Esophagus squamous epithelium (tissue), 5 donors: ENCODE results near the gene DNAL4. TPM values are rescaled to one million over a fixed set of nuclear protein-coding genes. Genes with fewer than 3 reads are reported as not detected.

ENCODE experiments used
- DNase-seq: peaks from one replicate; lab custom pipeline; 2025; lab: John Stamatoyannopoulos, UW
- H3K27ac ChIP-seq, 4 donors: fragments of 200-600 bp; sonication (generic); one replicate each; pipeline ENCODE4 v1.5.1; 2016 to 2019; ENCODE audit warnings: mild to moderate bottlenecking in 1 of 4
- H3K27me3 ChIP-seq, 4 donors: fragments of 200-600 bp; sonication (generic); 1 replicate in 3 of 4; 2 replicates in 1 of 4; pipeline versions ENCODE4 v1.5.1 to v1.6.0; 2017 to 2021; ENCODE audit warnings: antibody characterized with exemption in 1 of 4
- H3K36me3 ChIP-seq, 3 donors: fragments of 200-600 bp; sonication (generic); one replicate each; pipeline ENCODE4 v1.5.1; 2016 to 2019
- H3K4me1 ChIP-seq, 3 donors: fragments of 200-600 bp; sonication (generic); one replicate each; pipeline ENCODE4 v1.5.1; 2017 to 2019
- H3K4me3 ChIP-seq, 4 donors: fragments of 200-600 bp; sonication (generic); 1 replicate in 3 of 4; 2 replicates in 1 of 4; pipeline ENCODE4 v1.5.1; 2016 to 2019; ENCODE audit warnings: mild to moderate bottlenecking in 2 of 4, moderate library complexity in 1 of 4
- H3K9me3 ChIP-seq, 3 donors: fragments of 200-600 bp; sonication (generic); one replicate each; pipeline ENCODE4 v1.5.1; 2016 to 2019
- POLR2A ChIP-seq, 4 donors: fragments of 450-650 bp; IDR thresholded peaks; one replicate each; pipeline ENCODE4 v1.6.1; 2017; ENCODE audit warnings: antibody characterized with exemption in 4 of 4, mild to moderate bottlenecking in 4 of 4, moderate library complexity in 3 of 4
- WGBS, 2 donors: methylation state at CpG; one replicate each; pipeline ENCODE4 v1.1.5; 2018; 5-methylcytosine and 5-hydroxymethylcytosine counted together
- intact Hi-C: fragments of 100-400 bp; cut with DNase I; formaldehyde crosslinking; loops from one replicate; pipeline ENCODE4 v1.15.0; 2022
- total RNA-seq, 4 donors: library from RNA; depleted of rRNA; stranded (reverse); fragments of >200 nt; gene quantifications; one replicate each; pipeline ENCODE4 v1.1.0, GENCODE V29; 2016
- TF ChIP-seq, protein P1 (sequence below), 6 experiments: fragments of 450-650 bp in 4 of 6; fragments of 200-600 bp in 2 of 6; sonication (generic) in 2 of 6; IDR thresholded peaks; one replicate each; pipeline ENCODE4 v1.5.1; 2016 to 2019; ENCODE audit warnings: antibody characterized with exemption in 6 of 6, mild to moderate bottlenecking in 4 of 6, moderate library complexity in 4 of 6
- donor health status: DM: yes; HTN: yes; CAD: no.

The DNAL4 gene
- total RNA-seq, 4 donors from 2014 or later, result 7.3 to 15.5 (median 13.7) TPM

GRCh38 chr22:38830845-38831108 lies 36.8 kb upstream of the DNAL4 start:
- TF ChIP-seq, protein P1, sequence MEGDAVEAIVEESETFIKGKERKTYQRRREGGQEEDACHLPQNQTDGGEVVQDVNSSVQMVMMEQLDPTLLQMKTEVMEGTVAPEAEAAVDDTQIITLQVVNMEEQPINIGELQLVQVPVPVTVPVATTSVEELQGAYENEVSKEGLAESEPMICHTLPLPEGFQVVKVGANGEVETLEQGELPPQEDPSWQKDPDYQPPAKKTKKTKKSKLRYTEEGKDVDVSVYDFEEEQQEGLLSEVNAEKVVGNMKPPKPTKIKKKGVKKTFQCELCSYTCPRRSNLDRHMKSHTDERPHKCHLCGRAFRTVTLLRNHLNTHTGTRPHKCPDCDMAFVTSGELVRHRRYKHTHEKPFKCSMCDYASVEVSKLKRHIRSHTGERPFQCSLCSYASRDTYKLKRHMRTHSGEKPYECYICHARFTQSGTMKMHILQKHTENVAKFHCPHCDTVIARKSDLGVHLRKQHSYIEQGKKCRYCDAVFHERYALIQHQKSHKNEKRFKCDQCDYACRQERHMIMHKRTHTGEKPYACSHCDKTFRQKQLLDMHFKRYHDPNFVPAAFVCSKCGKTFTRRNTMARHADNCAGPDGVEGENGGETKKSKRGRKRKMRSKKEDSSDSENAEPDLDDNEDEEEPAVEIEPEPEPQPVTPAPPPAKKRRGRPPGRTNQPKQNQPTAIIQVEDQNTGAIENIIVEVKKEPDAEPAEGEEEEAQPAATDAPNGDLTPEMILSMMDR (IDR thresholded peaks at IDR 0.05), result no peak
- TF ChIP-seq POLR2A (IDR thresholded peaks at IDR 0.05), result no peak
- Histone ChIP-seq H3K36me3 (no peaks in the 10 kb centered on the region), H3K4me1 (no peaks in the 10 kb centered on the region), H3K27ac (no peak overlapping the region), H3K4me3 (no peak overlapping the region), H3K27me3 (peaks cover 0 to 11% (median 0%) of the 10 kb centered on the region in 4 donors), H3K9me3 (no peaks in the 10 kb centered on the region)
- no peak for DNase-seq
- intact Hi-C loops, result no loop called here
- WGBS, 2 donors, result 53 to 62% methylated on average over 4 to 6 of the region's 7 CpGs

DNA sequence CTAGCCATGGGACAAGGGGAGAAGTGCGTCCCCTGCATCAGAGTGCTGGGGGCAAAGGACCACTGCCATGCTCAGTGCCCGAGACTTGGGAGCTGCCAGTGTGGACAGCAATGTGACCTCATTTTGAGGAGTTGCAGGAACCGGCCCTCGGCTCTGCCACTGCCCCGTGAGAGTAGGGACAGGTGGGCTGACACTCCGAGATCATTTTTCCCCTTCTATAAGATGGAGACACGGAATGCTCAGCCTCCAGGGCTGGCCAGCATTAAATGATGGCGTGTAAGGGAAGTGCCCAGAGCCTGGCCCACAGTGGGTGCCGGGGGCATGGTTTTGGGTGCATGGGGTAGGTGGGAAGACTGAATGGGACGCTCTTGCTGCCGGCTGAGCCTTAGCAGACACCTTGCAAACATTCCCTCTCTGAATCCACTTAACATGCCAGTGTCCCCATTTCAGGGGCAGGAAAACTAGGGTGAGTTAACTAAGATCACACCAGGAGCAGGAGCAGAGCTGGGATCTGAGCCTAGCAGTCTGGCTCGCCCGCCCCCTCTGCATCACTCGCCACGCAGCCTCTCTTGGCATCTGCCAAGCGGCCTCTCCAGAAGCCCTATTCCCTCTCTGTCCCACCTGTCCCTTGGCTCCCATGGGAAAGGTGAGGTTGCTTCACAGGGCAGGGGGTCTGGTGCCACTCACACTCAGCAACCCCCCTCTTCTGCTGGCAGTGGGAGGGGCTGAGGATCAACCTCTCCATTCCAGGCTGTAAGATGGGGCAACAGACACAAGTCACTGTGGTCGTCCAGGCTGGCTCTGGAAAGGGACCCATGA lies 36.3 kb upstream of the DNAL4 start:
- no peak for DNase-seq
- H3K27me3 ChIP-seq, result peaks cover 0 to 5% (median 0%) of the 10 kb centered on the region in 4 donors
- WGBS, 2 donors, result 71 to 87% methylated on average over 6 to 10 of the region's 17 CpGs
- intact Hi-C loops, result no loop called here
- TF ChIP-seq, protein P1 (IDR thresholded peaks at IDR 0.05), result no peak
- no peak for TF ChIP-seq POLR2A (IDR thresholded peaks at IDR 0.05)
- H3K9me3 ChIP-seq, result no peaks in the 10 kb centered on the region
- no peak overlapping the region for H3K4me3 ChIP-seq
- H3K27ac ChIP-seq, result no peak overlapping the region
- no peaks in the 10 kb centered on the region for H3K36me3 ChIP-seq
- H3K4me1 ChIP-seq, result no peaks in the 10 kb centered on the region

GRCh38 chr22:38829485-38829884 lies 35.5 kb upstream of the DNAL4 start:
- Histone ChIP-seq H3K4me1 (no peaks in the 10 kb centered on the region), H3K4me3 (no peak overlapping the region), H3K27ac (no peak overlapping the region), H3K36me3 (no peaks in the 10 kb centered on the region), H3K9me3 (no peaks in the 10 kb centered on the region), H3K27me3 (no peaks in the 10 kb centered on the region)
- 43 to 92% methylated on average over 1 to 2 of the region's 4 CpGs for WGBS, 2 donors
- DNase-seq, result no peak
- intact Hi-C loops, result no loop called here
- TF ChIP-seq, protein P1 (IDR thresholded peaks at IDR 0.05), result no peak
- no peak for TF ChIP-seq POLR2A (IDR thresholded peaks at IDR 0.05)

- Histone ChIP-seq H3K4me1 (no peaks in the 10 kb centered on the region), H3K9me3 (no peaks in the 10 kb centered on the region), H3K27ac (no peak overlapping the region), H3K4me3 (no peak overlapping the region), H3K36me3 (no peaks in the 10 kb centered on the region), H3K27me3 (no peaks in the 10 kb centered on the region)
- intact Hi-C loops, result no loop called here
- WGBS, 2 donors, result 68 to 89% methylated on average over 1 to 4 of the region's 10 CpGs
- no peak for TF ChIP-seq POLR2A (IDR thresholded peaks at IDR 0.05)
- TF ChIP-seq, protein P1 (IDR thresholded peaks at IDR 0.05), result no peak
- no peak for DNase-seq
Measured at GRCh38 chr22:38828616-38829205, 34.8 kb upstream of the DNAL4 start.

DNA sequence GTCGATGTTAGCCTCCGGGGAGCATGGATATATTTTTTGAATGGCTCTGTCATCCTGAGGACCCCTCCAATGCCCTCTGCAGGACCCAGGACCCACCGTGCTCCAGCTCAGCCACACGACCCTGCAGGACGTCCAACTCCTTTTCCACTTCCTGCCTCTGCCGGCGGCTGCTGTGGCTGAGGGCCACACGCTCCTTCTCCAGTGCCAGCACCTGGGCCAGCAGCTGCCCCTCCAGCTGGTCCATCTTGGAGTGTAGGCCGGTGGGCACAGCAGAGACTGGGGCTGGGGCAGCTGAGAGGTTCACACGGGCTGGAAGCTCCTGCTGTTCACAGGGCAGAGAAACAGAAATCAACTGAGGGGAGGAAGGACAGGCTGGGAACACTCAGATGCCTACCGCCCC lies 34.2 kb upstream of the DNAL4 start:
- intact Hi-C loops, result no loop called here
- no peak for TF ChIP-seq POLR2A (IDR thresholded peaks at IDR 0.05)
- TF ChIP-seq, protein P1 (IDR thresholded peaks at IDR 0.05), result no peak
- H3K4me3 ChIP-seq, result no peak overlapping the region
- no peaks in the 10 kb centered on the region for H3K9me3 ChIP-seq
- H3K4me1 ChIP-seq, result no peaks in the 10 kb centered on the region
- no peak overlapping the region for H3K27ac ChIP-seq
- H3K27me3 ChIP-seq, result no peaks in the 10 kb centered on the region
- no peak for DNase-seq
- 57 to 76% methylated on average over 5 to 6 of the region's 11 CpGs for WGBS, 2 donors
- no peaks in the 10 kb centered on the region for H3K36me3 ChIP-seq
